KMS-11 (cell line): ENCODE results near the gene NES.

ENCODE experiments used
- H2AFZ ChIP-seq: fragments of 200-600 bp; sonication (generic); 2 replicates; pipeline ENCODE4 v1.6.1; 2016; ENCODE audit warnings: antibody characterized with exemption, mixed run types, low read depth
- H3K27ac ChIP-seq: fragments of 200-600 bp; sonication (generic); 2 replicates; pipeline ENCODE4 v1.6.1; 2016; ENCODE audit warnings: mild to moderate bottlenecking, mixed run types
- H3K27me3 ChIP-seq: fragments of 200-600 bp; sonication (generic); 2 replicates; pipeline ENCODE4 v1.6.1; 2017; ENCODE audit warnings: mild to moderate bottlenecking, low read depth, mixed run types, moderate library complexity; ENCODE audit not compliant: insufficient read depth
- H3K36me3 ChIP-seq: fragments of 200-600 bp; sonication (generic); 2 replicates; pipeline ENCODE4 v1.6.1; 2017; ENCODE audit warnings: mild to moderate bottlenecking, mixed run types; ENCODE audit not compliant: insufficient read depth
- H3K4me1 ChIP-seq: fragments of 200-600 bp; sonication (generic); 2 replicates; pipeline ENCODE4 v1.6.1; 2016; ENCODE audit warnings: mild to moderate bottlenecking, low read depth, mixed run types; ENCODE audit not compliant: poor library complexity, severe bottlenecking
- H3K4me2 ChIP-seq: fragments of 200-600 bp; sonication (generic); 2 replicates; pipeline ENCODE4 v1.7.0; 2016; ENCODE audit warnings: mild to moderate bottlenecking, mixed run types
- H3K4me3 ChIP-seq: fragments of 200-600 bp; sonication (generic); IDR thresholded peaks from 2 replicates; pipeline ENCODE4 v1.6.1; 2017; ENCODE audit warnings: low read depth, low read length, mixed read lengths; ENCODE audit not compliant: insufficient read depth
- H3K79me2 ChIP-seq: fragments of 200-600 bp; sonication (generic); 2 replicates; pipeline ENCODE4 v1.6.1; 2016; ENCODE audit warnings: low read depth, mixed run types; ENCODE audit not compliant: insufficient read depth
- H3K9ac ChIP-seq: fragments of 200-600 bp; sonication (generic); 2 replicates; pipeline ENCODE4 v1.6.1; 2016; ENCODE audit warnings: mild to moderate bottlenecking, mixed run types
- H4K20me1 ChIP-seq: fragments of 200-600 bp; sonication (generic); 2 replicates; pipeline ENCODE4 v1.6.1; 2016; ENCODE audit warnings: mild to moderate bottlenecking, mixed run types; ENCODE audit not compliant: insufficient read depth
- CTCF ChIP-seq: fragments of 200-600 bp; sonication (generic); conservative IDR thresholded peaks from 2 replicates; pipeline ENCODE4 v1.6.1; 2017; ENCODE audit warnings: low read depth, mild to moderate bottlenecking, antibody characterized with exemption, low read length, moderate library complexity, mixed read lengths

NES gene

GRCh38 chr1:156696755-156697154 is 19.5 kb upstream of the NES start:
- peaks cover 11% of the 10 kb centered on the region for H3K4me1 ChIP-seq
- no peaks in the 10 kb centered on the region for H3K36me3 ChIP-seq

GRCh38 chr1:156694690-156694962 is 17.4 kb upstream of the NES start:
- peaks cover 11% of the 10 kb centered on the region for H3K4me1 ChIP-seq
- no peak overlapping the region for H2AFZ ChIP-seq
- no peak overlapping the region for H3K27ac ChIP-seq
- H3K4me3 ChIP-seq: no peak overlapping the region
- H3K36me3 ChIP-seq: no peaks in the 10 kb centered on the region
- peaks cover 96% of the 10 kb centered on the region for H3K27me3 ChIP-seq
- no peak overlapping the region for H3K9ac ChIP-seq
- no peaks in the 10 kb centered on the region for H4K20me1 ChIP-seq
- no peak for TF ChIP-seq CTCF
- no peak overlapping the region for H3K4me2 ChIP-seq
- H3K79me2 ChIP-seq: no peaks in the 10 kb centered on the region

More at GRCh38 chr1:156696755-156697154, 19.5 kb upstream of the NES start:
- H3K4me2 ChIP-seq: no peak overlapping the region
- no peak for TF ChIP-seq CTCF
- H3K9ac ChIP-seq: no peak overlapping the region
- H3K27me3 ChIP-seq: peaks cover 96% of the 10 kb centered on the region
- H2AFZ ChIP-seq: no peak overlapping the region
- no peak overlapping the region for H3K27ac ChIP-seq
- H3K79me2 ChIP-seq: no peaks in the 10 kb centered on the region
- H3K4me3 ChIP-seq: no peak overlapping the region
- H4K20me1 ChIP-seq: no peaks in the 10 kb centered on the region

- no peak overlapping the region for H3K27ac ChIP-seq
- no peaks in the 10 kb centered on the region for H3K36me3 ChIP-seq
- H4K20me1 ChIP-seq: no peaks in the 10 kb centered on the region
- no peak overlapping the region for H3K4me3 ChIP-seq
- H3K79me2 ChIP-seq: no peaks in the 10 kb centered on the region
- no peak overlapping the region for H2AFZ ChIP-seq
- no peak overlapping the region; the same call in 1 of the 2 replicates for H3K4me2 ChIP-seq
- TF ChIP-seq CTCF: no peak
- peaks cover 95% of the 10 kb centered on the region for H3K27me3 ChIP-seq
- H3K9ac ChIP-seq: no peak overlapping the region
- peaks cover 15% of the 10 kb centered on the region for H3K4me1 ChIP-seq
These were observed 16.9 kb upstream of the NES start for GRCh38 chr1:156693848-156694689.

GRCh38 chr1:156692925-156693847 is 16.0 kb upstream of the NES start:
- Histone ChIP-seq H2AFZ (peak overlapping the region; percentile 7; the same call in 1 of the 2 replicates), H3K4me1 (peaks cover 19% of the 10 kb centered on the region), H3K36me3 (no peaks in the 10 kb centered on the region), H3K4me3 (no peak overlapping the region), H3K27me3 (peaks cover 95% of the 10 kb centered on the region), H4K20me1 (no peaks in the 10 kb centered on the region), H3K9ac (no peak overlapping the region), H3K4me2 (peak overlapping the region; percentile 8; the same call in 1 of the 2 replicates), H3K27ac (no peak overlapping the region), H3K79me2 (no peaks in the 10 kb centered on the region)
- TF ChIP-seq CTCF: no peak
